NCI-H146 treated with DMSO at 0.1 percent for 48 hours (cell line): ENCODE data around the gene HDAC8.
"Not testable (repeated sequence)": the region's sequence is repeated elsewhere in the genome, so short reads cannot be mapped to it uniquely, and the experiment has no call there.

Experiments used
- DNase-seq: peaks from one replicate; lab custom pipeline; 2025; ENCODE audit not compliant: unreplicated experiment; lab: John Stamatoyannopoulos, UW

Gene HDAC8

GRCh38 chrX:72465889-72466288 lies 106.8 kb downstream of the HDAC8 start:
- DNase-seq: no peak

GRCh38 chrX:72461766-72462165 lies 110.9 kb downstream of the HDAC8 start:
- no peak for DNase-seq

- no peak for DNase-seq
Measured at GRCh38 chrX:72461288-72461687, 111.4 kb downstream of the HDAC8 start.

- no peak for DNase-seq
Measured at GRCh38 chrX:72460715-72461114, 111.9 kb downstream of the HDAC8 start.

- not testable (repeated sequence) for DNase-seq
Measured at GRCh38 chrX:72449034-72449433, 123.6 kb downstream of the HDAC8 start.

GRCh38 chrX:72440764-72441163 lies 131.9 kb downstream of the HDAC8 start:
- not testable (repeated sequence) for DNase-seq

- DNase-seq: no peak
Measured at GRCh38 chrX:72436010-72436409, 136.6 kb downstream of the HDAC8 start.

- no peak for DNase-seq
Measured at GRCh38 chrX:72430405-72430968, 142.2 kb downstream of the HDAC8 start.

GRCh38 chrX:72421797-72422196 lies 150.8 kb downstream of the HDAC8 start:
- no peak for DNase-seq

- no peak for DNase-seq
Measured at GRCh38 chrX:72409993-72410392, 162.7 kb downstream of the HDAC8 start.

- DNase-seq: no peak
Measured at GRCh38 chrX:72408885-72409284, 163.8 kb downstream of the HDAC8 start.

- DNase-seq: not testable (repeated sequence)
Measured at GRCh38 chrX:72405136-72405535, 167.5 kb downstream of the HDAC8 start.

GRCh38 chrX:72402614-72403013 lies 170.0 kb downstream of the HDAC8 start:
- DNase-seq: no peak

GRCh38 chrX:72399816-72400215 lies 172.8 kb downstream of the HDAC8 start:
- no peak for DNase-seq

- no peak for DNase-seq
Measured at GRCh38 chrX:72396117-72396516, 176.5 kb downstream of the HDAC8 start.

GRCh38 chrX:72395237-72395636 lies 177.4 kb downstream of the HDAC8 start:
- DNase-seq: no peak

- no peak for DNase-seq
Measured at GRCh38 chrX:72394518-72395170, 178.0 kb downstream of the HDAC8 start.

- DNase-seq: no peak
Measured at GRCh38 chrX:72393836-72394517, 178.7 kb downstream of the HDAC8 start.

- DNase-seq: no peak
Measured at GRCh38 chrX:72392816-72393800, 179.5 kb downstream of the HDAC8 start.

GRCh38 chrX:72392042-72392441 lies 180.6 kb downstream of the HDAC8 start:
- no peak for DNase-seq

GRCh38 chrX:72387247-72387646 lies 185.4 kb downstream of the HDAC8 start:
- DNase-seq: no peak
